ENCODE measurements around the gene PLOD3. TPM values are rescaled to one million over a fixed set of nuclear protein-coding genes. Genes with fewer than 3 reads are reported as not detected.

The PLOD3 gene
- total and polyA plus RNA-seq, 5 donors from 2014 or later, result 13.8 to 35.4 (median 15.0) TPM

- Mint-ChIP-seq H3K36me3 (peaks cover 5% of the 10 kb centered on the region), H3K4me1 (peaks cover 5 to 50% (median 21%) of the 10 kb centered on the region in 4 donors), H3K27ac (peak overlapping the region in 2 of 3 donors; percentile 74 to 98), H3K27me3 (no peaks in the 10 kb centered on the region), H3K4me3 (peak overlapping the region; percentile 93 to 97 (median 96)), H3K9me3 (no peaks in the 10 kb centered on the region)
- no peaks in the 10 kb centered on the region for H3K27me3 ChIP-seq (ENCODE audit: control insufficient read depth, insufficient read depth, low read length)
- H3K27ac ChIP-seq (ENCODE audit: insufficient read depth, low read length, poor library complexity, severe bottlenecking), result peak overlapping the region; percentile 82
- H3K36me3 ChIP-seq (ENCODE audit: control insufficient read depth, insufficient read depth, low read length), result peaks cover 9% of the 10 kb centered on the region
- H3K4me3 ChIP-seq (ENCODE audit: low read depth, low read length), result peak overlapping the region; percentile 55
- DNase-seq (peak in 1 of 3 donors; percentile 19), ATAC-seq (ENCODE audit: low read depth in 2 of 2) (no peak)
- H3K4me1 ChIP-seq (ENCODE audit: control insufficient read depth, insufficient read depth, low read length, poor library complexity, severe bottlenecking), result peaks cover 38% of the 10 kb centered on the region
- no peaks in the 10 kb centered on the region for H3K9me3 ChIP-seq (ENCODE audit: control insufficient read depth in 2 of 2, low read length in 2 of 2)
These were observed 457 bp downstream of the PLOD3 start for GRCh38 chr7:101216860-101217387.

- no peaks in the 10 kb centered on the region for H3K27me3 Mint-ChIP-seq
- H3K36me3 Mint-ChIP-seq, result peaks cover 5% of the 10 kb centered on the region
- Histone ChIP-seq H3K27ac (ENCODE audit: insufficient read depth, low read length, poor library complexity, severe bottlenecking) (peak overlapping the region; percentile 82), H3K4me3 (ENCODE audit: low read depth, low read length) (peak overlapping the region; percentile 55), H3K9me3 (ENCODE audit: control insufficient read depth in 2 of 2, low read length in 2 of 2) (no peaks in the 10 kb centered on the region), H3K36me3 (ENCODE audit: control insufficient read depth, insufficient read depth, low read length) (peaks cover 9% of the 10 kb centered on the region), H3K27me3 (ENCODE audit: control insufficient read depth, insufficient read depth, low read length) (no peaks in the 10 kb centered on the region), H3K4me1 (ENCODE audit: control insufficient read depth, insufficient read depth, low read length, poor library complexity, severe bottlenecking) (peaks cover 38% of the 10 kb centered on the region)
- no peaks in the 10 kb centered on the region for H3K9me3 Mint-ChIP-seq
- H3K4me3 Mint-ChIP-seq, result peak overlapping the region; percentile 83 to 97 (median 95)
- peaks cover 5 to 43% (median 19%) of the 10 kb centered on the region in 4 donors for H3K4me1 Mint-ChIP-seq
- DNase-seq (peak in 1 of 3 donors; percentile 22), ATAC-seq (ENCODE audit: low read depth in 2 of 2) (no peak)
- H3K27ac Mint-ChIP-seq, result peak overlapping the region in 2 of 3 donors; percentile 74 to 91
These were observed 1.2 kb downstream of the PLOD3 start for GRCh38 chr7:101216001-101216859.

- H3K27me3 ChIP-seq (ENCODE audit: control insufficient read depth, insufficient read depth, low read length), result no peaks in the 10 kb centered on the region
- Mint-ChIP-seq H3K36me3 (peaks cover 8% of the 10 kb centered on the region), H3K9me3 (no peaks in the 10 kb centered on the region), H3K27ac (peak overlapping the region in 1 of 3 donors; percentile 65), H3K4me1 (peaks cover 0 to 11% (median 3%) of the 10 kb centered on the region in 4 donors), H3K27me3 (no peaks in the 10 kb centered on the region), H3K4me3 (no peak overlapping the region)
- ATAC-seq (ENCODE audit: low read depth in 2 of 2), result no peak
- no peak overlapping the region for H3K27ac ChIP-seq (ENCODE audit: insufficient read depth, low read length, poor library complexity, severe bottlenecking)
- H3K4me3 ChIP-seq (ENCODE audit: low read depth, low read length), result no peak overlapping the region
- DNase-seq, result no peak
- H3K9me3 ChIP-seq (ENCODE audit: control insufficient read depth in 2 of 2, low read length in 2 of 2), result no peaks in the 10 kb centered on the region
- peaks cover 9% of the 10 kb centered on the region for H3K36me3 ChIP-seq (ENCODE audit: control insufficient read depth, insufficient read depth, low read length)
- H3K4me1 ChIP-seq (ENCODE audit: control insufficient read depth, insufficient read depth, low read length, poor library complexity, severe bottlenecking), result peaks cover 11% of the 10 kb centered on the region
These were observed 5.4 kb downstream of the PLOD3 start for GRCh38 chr7:101212014-101212413.

DNA sequence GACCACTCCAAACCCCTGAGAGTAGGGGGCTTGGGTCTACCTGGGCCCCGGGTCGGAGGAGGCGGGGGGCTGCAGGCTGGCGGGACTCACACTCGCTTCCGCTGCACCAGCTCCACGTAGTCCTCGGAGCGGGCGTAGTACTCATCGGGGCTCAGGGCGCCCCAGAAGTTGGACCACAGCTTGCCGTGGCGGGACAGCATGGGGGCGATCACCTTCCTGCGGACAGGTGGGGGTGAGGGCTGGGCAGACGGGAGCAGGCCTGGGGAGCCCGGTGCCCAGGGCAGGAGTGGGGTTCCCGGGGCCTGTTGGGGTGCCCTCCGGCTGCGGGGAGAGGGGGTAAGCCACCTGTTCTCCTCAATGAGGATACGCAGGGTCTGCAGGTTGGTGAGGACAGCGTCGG is 5.9 kb downstream of the PLOD3 start:
- no peaks in the 10 kb centered on the region for H3K9me3 Mint-ChIP-seq
- no peak for DNase-seq

DNA sequence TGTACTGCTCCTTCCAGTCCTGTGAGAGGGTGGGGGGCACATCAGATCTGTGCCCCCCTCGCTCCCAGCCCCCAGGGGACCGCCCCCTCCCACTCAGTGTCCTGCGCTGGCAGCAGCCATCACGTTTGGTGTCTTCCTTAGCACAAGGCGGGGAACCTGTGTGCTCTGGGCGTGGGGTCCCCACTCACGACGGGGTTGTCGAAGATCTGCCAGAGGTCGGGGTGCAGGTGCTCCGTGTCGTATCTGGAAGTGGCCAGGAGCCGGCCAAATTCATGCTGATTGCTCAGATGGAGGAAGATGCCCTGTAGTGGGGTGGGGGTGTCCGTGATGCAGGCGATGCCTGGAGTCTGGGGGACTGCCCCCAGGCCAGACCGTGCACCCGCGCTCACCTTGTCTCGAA is 7.2 kb downstream of the PLOD3 start:
- Histone ChIP-seq H3K27ac (ENCODE audit: insufficient read depth, low read length, poor library complexity, severe bottlenecking) (no peak overlapping the region), H3K9me3 (ENCODE audit: control insufficient read depth in 2 of 2, low read length in 2 of 2) (no peaks in the 10 kb centered on the region), H3K36me3 (ENCODE audit: control insufficient read depth, insufficient read depth, low read length) (peaks cover 9% of the 10 kb centered on the region), H3K4me1 (ENCODE audit: control insufficient read depth, insufficient read depth, low read length, poor library complexity, severe bottlenecking) (no peaks in the 10 kb centered on the region), H3K27me3 (ENCODE audit: control insufficient read depth, insufficient read depth, low read length) (no peaks in the 10 kb centered on the region), H3K4me3 (ENCODE audit: low read depth, low read length) (no peak overlapping the region)
- ATAC-seq (ENCODE audit: low read depth in 2 of 2) (no peak), DNase-seq (no peak)
- H3K27me3 Mint-ChIP-seq, result no peaks in the 10 kb centered on the region
- H3K4me1 Mint-ChIP-seq, result no peaks in the 10 kb centered on the region
- H3K36me3 Mint-ChIP-seq, result peaks cover 8% of the 10 kb centered on the region
- no peaks in the 10 kb centered on the region for H3K9me3 Mint-ChIP-seq
- H3K27ac Mint-ChIP-seq, result no peak overlapping the region
- no peak overlapping the region for H3K4me3 Mint-ChIP-seq

More for the DNA sequence above, 5.9 kb downstream of the PLOD3 start:
- H3K27ac ChIP-seq (ENCODE audit: insufficient read depth, low read length, poor library complexity, severe bottlenecking), result no peak overlapping the region
- ATAC-seq (ENCODE audit: low read depth in 2 of 2), result no peak
- peak overlapping the region in 1 of 3 donors; percentile 65 for H3K27ac Mint-ChIP-seq
- no peak overlapping the region for H3K4me3 Mint-ChIP-seq
- H3K4me1 ChIP-seq (ENCODE audit: control insufficient read depth, insufficient read depth, low read length, poor library complexity, severe bottlenecking), result peaks cover 6% of the 10 kb centered on the region
- H3K36me3 ChIP-seq (ENCODE audit: control insufficient read depth, insufficient read depth, low read length), result peaks cover 9% of the 10 kb centered on the region
- no peaks in the 10 kb centered on the region for H3K27me3 Mint-ChIP-seq
- no peak overlapping the region for H3K4me3 ChIP-seq (ENCODE audit: low read depth, low read length)
- no peaks in the 10 kb centered on the region for H3K9me3 ChIP-seq (ENCODE audit: control insufficient read depth in 2 of 2, low read length in 2 of 2)
- H3K27me3 ChIP-seq (ENCODE audit: control insufficient read depth, insufficient read depth, low read length), result no peaks in the 10 kb centered on the region
- H3K36me3 Mint-ChIP-seq, result peaks cover 8% of the 10 kb centered on the region
- H3K4me1 Mint-ChIP-seq, result peaks cover 0 to 7% (median 1%) of the 10 kb centered on the region in 4 donors

DNA sequence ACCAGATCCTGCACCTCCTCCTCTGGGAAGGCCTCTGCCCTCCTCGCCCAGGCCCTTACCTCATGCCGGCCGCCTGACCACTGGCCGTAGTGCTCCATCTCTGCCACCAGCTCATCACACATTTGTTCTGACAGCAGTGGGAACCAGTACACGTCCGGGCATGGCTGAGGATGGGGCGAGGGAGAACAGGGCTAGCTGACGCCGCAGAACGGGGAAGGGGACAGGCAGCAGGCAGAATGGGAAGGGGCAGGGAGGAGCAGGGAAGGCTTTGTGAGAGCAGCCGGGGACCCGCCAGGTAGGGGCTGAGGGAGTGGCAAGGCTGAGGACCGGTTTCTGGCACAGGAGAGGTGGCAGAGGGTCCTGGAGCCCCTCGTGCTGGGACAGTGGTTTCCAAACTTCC is 8.6 kb downstream of the PLOD3 start:
- Mint-ChIP-seq H3K27me3 (peaks cover 3% of the 10 kb centered on the region), H3K4me3 (peak overlapping the region in 1 of 4 donors; percentile 27), H3K27ac (no peak overlapping the region), H3K9me3 (peaks cover 0 to under 1% (median 0%) of the 10 kb centered on the region in 7 donors), H3K4me1 (peaks cover 0 to 6% (median under 1%) of the 10 kb centered on the region in 4 donors), H3K36me3 (peaks cover 4% of the 10 kb centered on the region)
- Histone ChIP-seq H3K4me1 (ENCODE audit: control insufficient read depth, insufficient read depth, low read length, poor library complexity, severe bottlenecking) (no peaks in the 10 kb centered on the region), H3K9me3 (ENCODE audit: control insufficient read depth in 2 of 2, low read length in 2 of 2) (no peaks in the 10 kb centered on the region), H3K4me3 (ENCODE audit: low read depth, low read length) (no peak overlapping the region), H3K36me3 (ENCODE audit: control insufficient read depth, insufficient read depth, low read length) (peaks cover 3% of the 10 kb centered on the region), H3K27me3 (ENCODE audit: control insufficient read depth, insufficient read depth, low read length) (no peaks in the 10 kb centered on the region), H3K27ac (ENCODE audit: insufficient read depth, low read length, poor library complexity, severe bottlenecking) (no peak overlapping the region)
- ATAC-seq (ENCODE audit: low read depth in 2 of 2) (no peak), DNase-seq (no peak)

DNA sequence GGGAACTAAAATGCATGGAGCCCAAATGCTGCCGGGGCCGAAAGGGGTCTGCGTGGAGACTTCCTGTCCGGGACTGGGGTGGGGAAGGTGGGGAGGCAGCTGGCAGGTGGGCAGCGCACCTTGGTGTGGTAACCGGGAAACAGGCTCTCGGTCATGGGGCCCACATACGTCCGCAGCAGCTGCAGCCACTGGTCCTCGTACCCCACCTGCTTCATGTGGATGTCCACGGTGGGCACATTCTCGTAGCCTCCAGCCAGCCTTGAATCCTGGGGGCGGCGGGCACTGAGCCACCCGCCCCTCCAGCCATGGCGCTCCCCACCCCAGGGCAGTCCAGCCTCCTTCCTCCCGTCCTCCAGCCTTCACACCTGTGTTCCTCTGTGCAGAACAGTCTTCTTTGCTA is 9.9 kb downstream of the PLOD3 start:
- H3K4me3 Mint-ChIP-seq, result no peak overlapping the region
- peaks cover 4% of the 10 kb centered on the region for H3K36me3 Mint-ChIP-seq
- Histone ChIP-seq H3K36me3 (ENCODE audit: control insufficient read depth, insufficient read depth, low read length) (no peaks in the 10 kb centered on the region), H3K27ac (ENCODE audit: insufficient read depth, low read length, poor library complexity, severe bottlenecking) (no peak overlapping the region), H3K9me3 (ENCODE audit: control insufficient read depth in 2 of 2, low read length in 2 of 2) (no peaks in the 10 kb centered on the region), H3K27me3 (ENCODE audit: control insufficient read depth, insufficient read depth, low read length) (no peaks in the 10 kb centered on the region), H3K4me3 (ENCODE audit: low read depth, low read length) (no peak overlapping the region), H3K4me1 (ENCODE audit: control insufficient read depth, insufficient read depth, low read length, poor library complexity, severe bottlenecking) (no peaks in the 10 kb centered on the region)
- ATAC-seq (ENCODE audit: low read depth in 2 of 2) (no peak), DNase-seq (no peak)
- H3K9me3 Mint-ChIP-seq, result peaks cover 0 to 2% (median 0%) of the 10 kb centered on the region in 7 donors
- peak overlapping the region in 2 of 3 donors; percentile 6 to 15 for H3K27ac Mint-ChIP-seq
- H3K4me1 Mint-ChIP-seq, result peaks cover 0 to 8% (median 2%) of the 10 kb centered on the region in 4 donors
- H3K27me3 Mint-ChIP-seq, result peaks cover 14% of the 10 kb centered on the region

All from CD4-positive, CD25-positive, alpha-beta regulatory T cell (primary cell).